ENCODE data around the gene GRN.

The GRN gene

DNA sequence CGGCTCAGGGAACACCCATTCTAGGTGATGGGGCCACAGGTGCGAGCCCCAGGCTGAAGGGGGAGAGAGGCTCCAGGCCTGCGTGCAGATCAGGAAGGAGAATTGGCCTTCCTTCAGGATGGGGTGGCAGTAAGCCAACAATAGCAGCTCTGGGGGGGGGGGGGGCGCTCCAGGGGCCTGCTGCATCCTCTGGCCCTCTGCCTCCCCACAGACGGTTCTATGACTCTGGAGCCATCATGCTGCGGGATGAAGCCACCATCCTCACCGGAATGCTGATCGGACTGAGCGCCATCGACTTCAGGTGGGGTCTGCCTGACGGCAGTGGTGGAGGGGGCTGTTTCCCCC is 30.6 kb upstream of the GRN start:
- Histone ChIP-seq H3K9ac (no peak overlapping the region), H3K4me2 (no peak overlapping the region), H3K36me3 (ENCODE audit: insufficient read depth) (no peaks in the 10 kb centered on the region), H3K27me3 (ENCODE audit: insufficient read depth, low read depth) (peaks cover 47% of the 10 kb centered on the region), H3K27ac (no peak overlapping the region), H2AFZ (ENCODE audit: low read depth) (no peak overlapping the region), H4K20me1 (ENCODE audit: insufficient read depth) (no peaks in the 10 kb centered on the region), H3K4me1 (ENCODE audit: low read depth, poor library complexity, severe bottlenecking) (no peaks in the 10 kb centered on the region), H3K4me3 (IDR thresholded peaks at IDR 0.05; ENCODE audit: insufficient read depth, low read depth, low read length) (no peak overlapping the region), H3K79me2 (ENCODE audit: insufficient read depth, low read depth) (no peaks in the 10 kb centered on the region)
- TF ChIP-seq, protein P1, sequence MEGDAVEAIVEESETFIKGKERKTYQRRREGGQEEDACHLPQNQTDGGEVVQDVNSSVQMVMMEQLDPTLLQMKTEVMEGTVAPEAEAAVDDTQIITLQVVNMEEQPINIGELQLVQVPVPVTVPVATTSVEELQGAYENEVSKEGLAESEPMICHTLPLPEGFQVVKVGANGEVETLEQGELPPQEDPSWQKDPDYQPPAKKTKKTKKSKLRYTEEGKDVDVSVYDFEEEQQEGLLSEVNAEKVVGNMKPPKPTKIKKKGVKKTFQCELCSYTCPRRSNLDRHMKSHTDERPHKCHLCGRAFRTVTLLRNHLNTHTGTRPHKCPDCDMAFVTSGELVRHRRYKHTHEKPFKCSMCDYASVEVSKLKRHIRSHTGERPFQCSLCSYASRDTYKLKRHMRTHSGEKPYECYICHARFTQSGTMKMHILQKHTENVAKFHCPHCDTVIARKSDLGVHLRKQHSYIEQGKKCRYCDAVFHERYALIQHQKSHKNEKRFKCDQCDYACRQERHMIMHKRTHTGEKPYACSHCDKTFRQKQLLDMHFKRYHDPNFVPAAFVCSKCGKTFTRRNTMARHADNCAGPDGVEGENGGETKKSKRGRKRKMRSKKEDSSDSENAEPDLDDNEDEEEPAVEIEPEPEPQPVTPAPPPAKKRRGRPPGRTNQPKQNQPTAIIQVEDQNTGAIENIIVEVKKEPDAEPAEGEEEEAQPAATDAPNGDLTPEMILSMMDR (conservative IDR thresholded peaks at IDR 0.05; ENCODE audit: low read depth, low read length): no peak

DNA sequence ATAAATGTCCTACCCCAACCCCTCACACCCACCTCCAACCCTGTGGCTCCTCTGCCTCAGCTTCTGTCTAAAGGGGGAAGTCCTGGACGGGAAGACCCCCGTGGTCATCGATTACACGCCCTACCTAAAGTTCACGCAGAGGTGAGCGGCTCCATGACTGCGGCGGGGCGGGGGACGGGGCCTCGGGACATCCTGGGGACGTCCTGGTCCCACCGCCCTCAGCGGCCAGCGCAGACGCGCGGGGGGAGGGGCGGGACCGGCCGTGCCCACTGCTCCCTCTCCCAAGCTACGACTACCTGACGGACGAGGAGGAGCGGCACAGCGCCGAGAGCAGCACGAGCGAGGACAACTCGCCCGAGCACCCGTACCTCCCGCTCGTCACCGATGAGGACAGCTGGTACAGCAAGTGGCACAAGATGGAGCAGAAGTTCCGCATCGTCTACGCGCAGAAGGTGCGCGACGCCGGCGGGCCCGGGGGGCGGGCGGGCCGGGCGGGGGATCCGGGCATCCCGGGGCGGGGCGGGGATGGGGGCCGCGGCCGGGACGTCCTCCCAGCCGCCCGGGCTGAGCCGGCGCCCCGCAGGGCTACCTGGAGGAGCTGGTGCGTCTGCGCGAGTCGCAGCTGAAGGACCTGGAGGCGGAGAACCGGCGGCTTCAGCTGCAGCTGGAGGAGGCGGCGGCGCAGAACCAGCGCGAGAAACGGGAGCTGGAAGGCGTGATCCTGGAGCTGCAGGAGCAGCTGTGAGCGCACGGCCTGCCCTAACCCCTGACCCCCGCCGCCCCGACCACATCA is 30.0 kb upstream of the GRN start:
- H3K36me3 ChIP-seq (ENCODE audit: insufficient read depth): no peaks in the 10 kb centered on the region
- no peaks in the 10 kb centered on the region for H4K20me1 ChIP-seq (ENCODE audit: insufficient read depth)
- no peak overlapping the region for H3K4me3 ChIP-seq (IDR thresholded peaks at IDR 0.05; ENCODE audit: insufficient read depth, low read depth, low read length)
- no peak overlapping the region for H2AFZ ChIP-seq (ENCODE audit: low read depth)
- TF ChIP-seq, protein P1 (conservative IDR thresholded peaks at IDR 0.05; ENCODE audit: low read depth, low read length): no peak
- H3K4me2 ChIP-seq: no peak overlapping the region
- no peak overlapping the region for H3K9ac ChIP-seq
- H3K27ac ChIP-seq: no peak overlapping the region
- no peaks in the 10 kb centered on the region for H3K4me1 ChIP-seq (ENCODE audit: low read depth, poor library complexity, severe bottlenecking)
- no peaks in the 10 kb centered on the region for H3K79me2 ChIP-seq (ENCODE audit: insufficient read depth, low read depth)
- peaks cover 42% of the 10 kb centered on the region for H3K27me3 ChIP-seq (ENCODE audit: insufficient read depth, low read depth)

GRCh38 chr17:44315760-44316731 is 29.1 kb upstream of the GRN start:
- H3K36me3 ChIP-seq (ENCODE audit: insufficient read depth): no peaks in the 10 kb centered on the region; the same call in 1 of the 2 replicates
- H2AFZ ChIP-seq (ENCODE audit: low read depth): no peak overlapping the region
- no peaks in the 10 kb centered on the region for H3K79me2 ChIP-seq (ENCODE audit: insufficient read depth, low read depth)
- no peak overlapping the region for H3K4me2 ChIP-seq
- H3K4me1 ChIP-seq (ENCODE audit: low read depth, poor library complexity, severe bottlenecking): no peaks in the 10 kb centered on the region
- H3K9ac ChIP-seq: no peak overlapping the region
- TF ChIP-seq, protein P1 (conservative IDR thresholded peaks at IDR 0.05; ENCODE audit: low read depth, low read length): no peak
- no peak overlapping the region for H3K4me3 ChIP-seq (IDR thresholded peaks at IDR 0.05; ENCODE audit: insufficient read depth, low read depth, low read length)
- H3K27ac ChIP-seq: no peak overlapping the region
- H4K20me1 ChIP-seq (ENCODE audit: insufficient read depth): no peaks in the 10 kb centered on the region
- peaks cover 32% of the 10 kb centered on the region; the same call in 1 of the 2 replicates for H3K27me3 ChIP-seq (ENCODE audit: insufficient read depth, low read depth)

DNA sequence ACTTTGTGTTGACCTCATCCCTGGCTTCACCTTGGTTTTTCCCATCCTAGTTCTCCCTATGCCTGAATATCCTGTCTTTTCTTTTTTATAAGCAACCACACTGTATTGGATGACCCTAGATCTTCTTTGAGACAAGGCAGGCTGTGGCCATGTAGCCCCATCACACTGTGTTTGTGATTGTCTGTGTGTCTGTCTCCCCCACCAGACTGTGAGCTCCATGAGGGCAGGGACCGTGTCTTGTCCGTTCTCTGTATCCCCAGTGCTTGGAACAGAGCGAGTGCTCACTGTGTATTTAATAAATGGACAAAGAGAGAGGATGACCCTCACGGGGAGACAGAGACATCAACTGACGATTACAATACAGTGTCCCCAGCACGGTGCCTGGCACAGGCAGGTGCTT is 27.6 kb upstream of the GRN start:
- Histone ChIP-seq H3K4me3 (IDR thresholded peaks at IDR 0.05; ENCODE audit: insufficient read depth, low read depth, low read length) (no peak overlapping the region), H3K9ac (no peak overlapping the region), H3K27me3 (ENCODE audit: insufficient read depth, low read depth) (peaks cover 22% of the 10 kb centered on the region; the same call in 1 of the 2 replicates), H3K36me3 (ENCODE audit: insufficient read depth) (peaks cover 4% of the 10 kb centered on the region; the same call in 1 of the 2 replicates), H3K4me1 (ENCODE audit: low read depth, poor library complexity, severe bottlenecking) (no peaks in the 10 kb centered on the region), H3K4me2 (no peak overlapping the region), H3K79me2 (ENCODE audit: insufficient read depth, low read depth) (peaks cover under 1% of the 10 kb centered on the region; the same call in 1 of the 2 replicates), H3K27ac (no peak overlapping the region), H4K20me1 (ENCODE audit: insufficient read depth) (no peaks in the 10 kb centered on the region), H2AFZ (ENCODE audit: low read depth) (no peak overlapping the region)
- TF ChIP-seq, protein P1 (conservative IDR thresholded peaks at IDR 0.05; ENCODE audit: low read depth, low read length): no peak
